Muscle of arm (tissue), 12 donors: Measurements from ENCODE around the gene NBPF11. TPM values are rescaled to one million over a fixed set of nuclear protein-coding genes. Genes with fewer than 3 reads are reported as not detected.
"Not testable (repeated sequence)": the region's sequence is repeated elsewhere in the genome, so short reads cannot be mapped to it uniquely, and the experiment has no call there.

Experiments
- DNase-seq: peaks from one replicate; pipeline ENCODE4 v3.0.0-alpha.2; 2013
- polyA plus RNA-seq, 12 donors: library from polyadenylated mRNA; unstranded; fragments of 120-200 nt; gene quantifications; one replicate each; pipeline ENCODE4 v1.2.1, GENCODE V29; 2013; ENCODE audit not compliant: insufficient read length in 12 of 12

Gene NBPF11
- polyA plus RNA-seq, 12 donors, result 16.3 to 29.9 (median 22.8) TPM; not detected in 1

DNA sequence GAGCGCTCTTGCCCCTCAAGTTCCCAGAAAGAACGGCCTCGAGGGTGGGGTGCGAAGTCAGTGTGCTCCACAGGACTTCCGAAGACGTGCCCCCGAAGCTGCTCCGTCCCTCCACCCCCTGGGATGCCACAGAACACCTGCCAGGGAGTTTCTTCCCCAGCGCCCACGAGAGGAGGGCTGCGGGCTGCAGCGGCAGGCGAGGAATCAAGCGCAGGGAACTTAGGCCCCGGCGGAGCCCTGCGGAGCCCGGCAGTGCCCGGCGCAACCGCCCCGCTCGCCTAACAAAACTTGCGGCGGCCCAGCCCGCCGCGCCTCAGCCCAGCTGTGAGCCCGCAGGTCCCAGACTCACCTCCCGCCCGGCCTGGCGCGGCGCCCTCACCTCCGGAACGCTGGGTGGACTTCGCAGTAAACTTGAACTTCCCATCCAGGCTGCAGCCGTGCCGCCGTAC, 686 bp downstream of the NBPF11 start:
- DNase-seq, result not testable (repeated sequence)

GRCh38 chr1:148150945-148151344, 1.1 kb downstream of the NBPF11 start:
- DNase-seq, result not testable (repeated sequence)

DNA sequence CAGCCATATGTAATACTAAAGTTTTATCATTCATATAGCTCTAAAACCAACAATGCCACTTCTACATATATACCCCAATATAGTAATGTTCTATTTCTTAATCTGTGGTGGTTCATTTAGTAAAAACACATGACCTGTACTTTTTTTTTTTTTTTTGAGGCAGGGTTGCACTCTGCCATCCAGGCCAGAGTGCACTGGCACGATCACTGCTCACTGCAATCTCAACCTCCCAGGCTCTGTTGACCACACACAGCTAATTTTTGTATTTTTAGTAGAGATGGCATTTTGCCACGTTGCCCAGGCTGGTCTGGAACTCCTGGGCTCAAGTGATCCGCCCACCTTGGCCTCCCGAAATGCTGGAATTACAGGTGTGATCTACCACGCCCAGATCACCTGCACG, 2.1 kb downstream of the NBPF11 start:
- DNase-seq, result not testable (repeated sequence)

- not testable (repeated sequence) for DNase-seq
Observed at GRCh38 chr1:148149050-148149815, 2.8 kb downstream of the NBPF11 start.

- not testable (repeated sequence) for DNase-seq
Observed at GRCh38 chr1:148147052-148147838, 4.8 kb downstream of the NBPF11 start.

GRCh38 chr1:148146191-148146997, 5.7 kb downstream of the NBPF11 start:
- DNase-seq, result not testable (repeated sequence)

DNA sequence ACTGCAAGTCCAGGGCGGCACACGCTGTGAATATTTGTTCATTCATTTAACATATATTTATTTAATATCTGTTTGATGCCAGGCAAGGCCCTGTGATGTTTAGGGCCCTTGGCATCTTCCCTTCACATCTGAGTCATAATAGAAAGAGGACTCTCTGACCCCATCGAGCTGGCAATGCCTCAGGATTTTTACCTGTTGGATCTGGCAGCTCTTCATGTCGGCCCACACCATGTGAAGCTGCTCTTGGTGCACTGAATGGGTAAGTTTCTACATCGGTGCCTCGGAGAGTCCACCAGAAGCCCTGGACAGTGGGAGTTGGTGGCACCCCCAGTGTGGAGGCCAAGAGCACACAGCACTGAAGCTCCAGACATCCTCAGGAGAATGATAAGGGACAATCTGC, 8.9 kb downstream of the NBPF11 start:
- not testable (repeated sequence) for DNase-seq

DNA sequence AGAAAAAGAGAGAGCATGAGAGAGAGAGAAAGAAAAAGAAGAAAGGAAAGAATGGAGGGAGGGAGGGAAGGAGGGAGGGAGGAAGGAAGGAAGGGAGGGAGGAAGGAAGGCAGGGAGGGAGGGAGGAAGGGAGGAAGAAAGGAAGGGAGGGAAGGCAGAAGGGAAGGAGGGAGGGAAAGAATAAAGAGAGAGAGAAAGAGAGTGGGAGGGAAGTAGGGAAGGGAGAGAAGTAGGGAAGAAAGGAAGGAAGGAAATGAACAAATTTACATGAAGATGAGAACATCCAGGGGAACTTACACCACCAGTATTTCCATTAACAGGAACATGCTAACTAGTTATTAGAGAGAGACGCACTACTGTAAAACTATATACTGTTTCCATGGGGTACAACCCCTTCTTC, 10.1 kb downstream of the NBPF11 start:
- not testable (repeated sequence) for DNase-seq

DNA sequence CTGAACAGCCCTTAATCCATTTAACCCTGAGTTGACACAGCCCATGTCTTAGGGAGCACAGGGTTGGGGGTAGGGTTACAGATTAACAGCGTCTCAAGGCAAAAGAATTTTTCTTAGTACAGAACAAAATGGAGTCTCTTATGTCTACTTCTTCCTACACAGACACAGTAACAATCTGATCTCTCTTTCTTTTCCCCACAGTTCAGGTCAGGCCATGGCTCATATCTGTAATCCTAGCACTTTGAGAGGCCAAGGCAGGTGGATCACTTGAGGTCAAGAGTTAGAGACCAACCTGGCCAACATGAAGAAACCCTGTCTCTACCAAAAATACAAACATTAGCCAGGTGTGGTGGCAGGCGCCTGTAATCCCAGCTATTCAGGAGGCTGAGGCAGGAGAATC, 13.5 kb downstream of the NBPF11 start:
- DNase-seq, result not testable (repeated sequence)

DNA sequence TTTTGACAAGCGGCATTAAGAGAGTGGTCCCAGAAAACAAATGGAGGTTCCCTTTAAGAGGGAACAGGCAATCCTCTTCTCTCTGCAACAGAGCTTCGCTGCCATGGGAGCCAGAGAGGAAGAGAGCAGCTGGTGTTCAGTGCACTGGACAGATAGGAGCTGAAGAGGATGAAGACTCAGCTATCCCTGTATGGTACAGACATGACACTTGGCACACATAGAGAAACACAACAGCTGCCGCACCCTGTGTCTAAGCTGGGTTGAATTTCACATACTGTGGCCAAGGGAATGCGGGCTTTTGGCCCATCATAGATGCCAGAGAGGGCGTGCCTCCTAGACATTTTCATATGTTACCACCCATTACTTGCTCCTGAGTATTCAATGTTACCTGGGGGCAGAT, 29.7 kb downstream of the NBPF11 start:
- DNase-seq, result peak; percentile 6

DNA sequence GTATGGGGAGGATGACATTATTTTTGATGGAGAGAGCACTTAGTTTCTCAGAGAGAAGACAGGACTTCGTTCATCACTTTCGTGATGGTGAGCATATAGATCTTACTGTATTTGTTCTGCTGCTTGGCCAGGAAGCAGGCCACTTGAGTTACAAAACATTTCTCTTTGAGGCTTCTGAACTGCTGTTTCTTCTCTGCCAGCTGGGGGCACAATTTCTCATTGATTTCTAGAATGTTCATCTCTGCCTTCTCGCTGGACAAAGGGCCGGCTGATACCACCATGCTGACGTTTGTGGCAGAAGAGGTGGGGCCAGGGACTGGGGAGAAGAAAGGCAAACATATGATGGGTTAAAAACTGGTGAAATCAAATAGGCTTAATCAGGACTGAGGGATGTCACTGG, 31.7 kb downstream of the NBPF11 start:
- not testable (repeated sequence) for DNase-seq

GRCh38 chr1:148095732-148096131, 56.3 kb downstream of the NBPF11 start:
- not testable (repeated sequence) for DNase-seq

DNA sequence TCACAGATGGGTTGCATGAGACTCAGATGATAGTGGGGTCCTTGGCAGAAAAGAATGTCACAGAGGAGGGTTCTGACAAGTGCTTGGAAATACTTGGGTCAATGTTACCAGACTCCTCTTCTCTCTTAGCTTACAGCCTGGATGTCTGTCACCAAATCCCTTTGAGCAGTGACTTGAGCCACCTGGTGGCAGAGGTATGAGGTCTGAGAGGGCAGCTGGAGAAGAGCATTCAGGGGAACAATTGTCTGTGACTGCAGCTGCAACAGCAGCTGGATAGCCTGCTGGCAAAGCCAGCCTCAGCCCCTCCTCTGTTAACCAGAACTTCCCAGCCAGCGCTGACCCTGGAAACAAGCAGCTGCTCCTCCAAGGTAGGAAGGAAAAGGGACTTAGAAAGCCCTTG, 65.9 kb downstream of the NBPF11 start:
- DNase-seq, result not testable (repeated sequence)

- not testable (repeated sequence) for DNase-seq
Observed at GRCh38 chr1:148081205-148081604, 70.9 kb downstream of the NBPF11 start.

DNA sequence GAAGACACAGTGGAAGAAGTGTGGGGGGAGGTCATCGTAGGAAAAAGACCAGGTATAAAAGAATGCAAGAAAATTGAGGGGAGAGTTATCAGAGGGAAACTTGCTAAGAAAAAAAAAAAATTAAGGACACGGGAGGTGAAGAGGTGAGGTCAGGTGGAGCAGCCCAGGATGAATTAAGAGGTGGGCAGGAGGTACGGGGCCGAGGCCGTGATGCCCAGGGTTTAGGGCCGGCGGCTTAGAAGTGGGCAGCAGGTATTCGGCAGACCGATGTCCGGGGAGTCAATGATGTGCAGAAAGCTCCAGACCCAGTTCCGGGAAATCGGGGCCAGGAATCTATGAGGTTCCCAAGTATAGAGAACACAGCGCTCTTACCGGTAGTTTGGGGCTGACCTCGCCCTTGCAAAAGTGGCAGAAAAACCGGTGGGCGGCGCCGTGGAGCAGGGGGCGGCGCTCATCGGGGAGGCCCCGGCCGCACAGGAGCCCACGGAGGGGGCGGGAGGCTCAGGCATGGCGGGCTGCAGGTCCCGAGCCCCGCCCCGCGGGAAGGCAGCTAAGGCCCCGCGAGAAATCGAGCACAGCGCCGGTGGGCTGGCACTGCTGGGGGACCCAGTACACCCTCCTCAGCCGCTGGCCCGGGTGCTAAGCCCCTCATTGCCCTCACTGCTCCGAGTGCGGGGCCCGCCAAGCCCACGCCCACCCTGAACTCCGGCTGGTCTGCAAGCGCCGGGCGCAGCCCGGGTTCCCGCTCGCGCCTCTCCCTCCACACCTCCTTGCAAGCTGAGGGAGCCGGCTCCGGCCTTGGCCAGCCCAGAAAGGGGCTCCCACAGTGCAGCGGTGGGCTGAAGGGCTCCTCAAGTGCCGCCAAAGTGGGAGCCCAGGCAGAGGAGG, 73.2 kb downstream of the NBPF11 start:
- not testable (repeated sequence) for DNase-seq

GRCh38 chr1:148078090-148078489, 74.0 kb downstream of the NBPF11 start:
- not testable (repeated sequence) for DNase-seq

GRCh38 chr1:148077458-148077857, 74.6 kb downstream of the NBPF11 start:
- DNase-seq, result not testable (repeated sequence)

DNA sequence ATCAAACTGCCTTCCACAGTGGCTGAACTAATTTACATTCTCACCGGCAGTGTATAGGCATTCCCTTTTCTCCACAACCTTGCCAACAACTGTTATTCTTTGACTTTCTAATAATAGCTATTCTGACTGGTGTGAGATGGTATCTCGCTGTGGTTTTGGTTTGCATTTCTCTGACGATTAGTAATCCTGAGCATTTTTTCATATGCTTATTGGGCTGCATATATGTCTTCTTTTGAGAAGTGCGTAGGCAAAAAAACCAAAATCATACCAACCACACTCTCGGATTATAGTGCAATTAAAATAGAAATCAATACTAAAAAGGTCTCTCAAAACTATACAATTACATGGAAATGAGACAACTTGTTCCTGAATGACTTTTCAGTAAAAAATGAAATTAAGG, 78.7 kb downstream of the NBPF11 start:
- not testable (repeated sequence) for DNase-seq

DNA sequence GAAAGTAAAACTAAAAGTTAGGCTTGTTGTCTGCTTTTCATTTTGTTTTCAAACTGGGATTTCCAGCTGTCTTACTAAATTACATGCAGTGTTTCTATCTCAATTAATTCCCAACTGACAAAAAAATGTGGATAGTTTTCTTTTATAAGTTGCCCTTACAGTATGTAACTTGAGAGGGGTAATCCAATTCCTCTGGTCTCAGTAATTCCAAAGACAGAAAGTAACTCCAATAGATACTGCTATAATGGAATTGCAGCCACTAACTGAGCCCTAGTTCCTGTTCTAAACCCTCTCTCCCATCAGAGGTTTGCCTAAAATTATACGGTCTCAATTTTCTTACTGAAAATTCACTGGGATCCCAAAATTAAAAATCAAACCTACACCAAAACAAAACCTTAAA, 83.5 kb downstream of the NBPF11 start:
- not testable (repeated sequence) for DNase-seq

DNA sequence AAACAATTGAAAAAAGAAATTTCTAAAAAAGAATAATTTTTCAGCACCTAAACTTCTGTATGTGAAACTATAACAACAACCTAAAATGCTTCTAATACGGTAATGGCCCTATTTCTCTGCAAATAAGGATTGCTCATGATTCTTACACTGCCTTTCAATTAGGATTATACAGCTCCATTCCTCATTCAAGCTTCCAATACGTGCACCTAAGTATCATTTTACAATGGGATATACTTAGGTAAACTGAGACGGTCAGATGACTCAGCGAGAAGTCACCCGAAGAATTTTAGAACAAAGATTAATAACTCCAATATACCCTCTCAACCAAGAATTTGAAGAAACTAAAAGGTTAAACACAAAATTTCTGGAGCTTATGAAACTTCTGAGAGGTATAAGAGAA, 83.9 kb downstream of the NBPF11 start:
- not testable (repeated sequence) for DNase-seq

DNA sequence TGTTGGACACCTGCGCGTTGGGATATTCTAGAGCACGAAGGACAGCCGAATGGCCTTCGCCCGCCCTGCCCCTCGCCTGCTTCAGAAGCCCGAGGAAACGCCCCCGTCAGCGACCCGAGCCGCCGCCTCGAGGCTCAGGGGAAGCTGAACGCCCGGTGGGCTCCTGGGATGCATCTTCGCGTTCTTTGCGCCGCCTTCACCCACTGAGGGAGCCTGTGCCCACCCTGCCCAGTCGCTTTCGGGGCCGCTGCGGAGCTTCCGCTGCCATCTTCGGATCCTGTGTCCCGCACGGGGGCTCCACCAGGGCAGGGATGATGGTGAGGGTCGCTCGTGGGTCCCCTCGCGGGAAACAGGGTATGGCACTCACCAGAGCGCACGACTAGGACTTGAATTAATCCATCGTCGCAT, 91.8 kb downstream of the NBPF11 start:
- not testable (repeated sequence) for DNase-seq
